Gastroesophageal sphincter (tissue), 3 donors: ENCODE measurements around the gene NBEA.

Source experiments
- EP300 ChIP-seq: sonication (generic); formaldehyde crosslinking; IDR thresholded peaks from one replicate; pipeline ENCODE4 v1.6.1; 2017; ENCODE audit warnings: antibody characterized with exemption, mild to moderate bottlenecking
- POLR2AphosphoS5 ChIP-seq: sonication (generic); formaldehyde crosslinking; IDR thresholded peaks from one replicate; pipeline ENCODE4 v1.6.1; 2017; ENCODE audit warnings: antibody characterized with exemption
- TF ChIP-seq, protein P1 (sequence below), 4 experiments: fragments of 200-600 bp in 2 of 4; fragments of 450-650 bp in 2 of 4; sonication (generic) in 1 of 4; IDR thresholded peaks; one replicate each; pipeline ENCODE4 v1.5.1; 2017 to 2019; ENCODE audit warnings: antibody characterized with exemption in 4 of 4, mild to moderate bottlenecking in 2 of 4, moderate library complexity in 2 of 4

DNA sequence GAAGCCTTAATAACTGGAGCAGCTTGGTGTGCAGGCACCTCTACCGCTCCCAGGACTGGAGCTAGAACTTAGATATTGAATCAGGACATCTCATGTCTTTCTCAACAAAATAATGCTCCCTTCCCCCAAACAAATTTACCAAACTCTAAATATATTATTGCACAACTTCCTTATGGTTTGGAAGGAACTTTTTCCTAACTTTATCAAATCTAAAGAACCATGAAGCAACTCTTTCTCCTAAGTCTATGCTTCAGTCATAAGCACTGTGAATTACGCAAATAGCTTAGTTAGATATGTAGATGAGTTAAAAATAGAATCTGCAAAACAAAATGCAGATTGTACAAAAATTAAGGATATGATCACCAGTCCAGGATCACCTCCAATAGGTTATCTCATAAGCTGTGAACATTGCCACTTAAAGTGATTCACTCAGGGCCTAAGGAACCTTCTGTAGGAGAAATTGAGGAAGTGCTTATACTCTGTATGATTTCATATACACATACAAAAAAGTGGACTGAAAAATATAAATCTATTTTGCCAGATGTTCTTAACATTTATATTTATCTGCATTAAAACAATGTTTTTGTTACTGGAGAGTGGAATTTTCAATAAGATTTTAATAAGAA is 554.8 kb downstream of the NBEA start:
- TF ChIP-seq POLR2AphosphoS5 = no peak
- TF ChIP-seq, protein P1, sequence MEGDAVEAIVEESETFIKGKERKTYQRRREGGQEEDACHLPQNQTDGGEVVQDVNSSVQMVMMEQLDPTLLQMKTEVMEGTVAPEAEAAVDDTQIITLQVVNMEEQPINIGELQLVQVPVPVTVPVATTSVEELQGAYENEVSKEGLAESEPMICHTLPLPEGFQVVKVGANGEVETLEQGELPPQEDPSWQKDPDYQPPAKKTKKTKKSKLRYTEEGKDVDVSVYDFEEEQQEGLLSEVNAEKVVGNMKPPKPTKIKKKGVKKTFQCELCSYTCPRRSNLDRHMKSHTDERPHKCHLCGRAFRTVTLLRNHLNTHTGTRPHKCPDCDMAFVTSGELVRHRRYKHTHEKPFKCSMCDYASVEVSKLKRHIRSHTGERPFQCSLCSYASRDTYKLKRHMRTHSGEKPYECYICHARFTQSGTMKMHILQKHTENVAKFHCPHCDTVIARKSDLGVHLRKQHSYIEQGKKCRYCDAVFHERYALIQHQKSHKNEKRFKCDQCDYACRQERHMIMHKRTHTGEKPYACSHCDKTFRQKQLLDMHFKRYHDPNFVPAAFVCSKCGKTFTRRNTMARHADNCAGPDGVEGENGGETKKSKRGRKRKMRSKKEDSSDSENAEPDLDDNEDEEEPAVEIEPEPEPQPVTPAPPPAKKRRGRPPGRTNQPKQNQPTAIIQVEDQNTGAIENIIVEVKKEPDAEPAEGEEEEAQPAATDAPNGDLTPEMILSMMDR (IDR thresholded peaks at IDR 0.05) = no peak
- no peak for TF ChIP-seq EP300
